Loucy (cell line): ENCODE data around the gene INS.

ENCODE experiments used
- H2AFZ ChIP-seq: fragments of 200-600 bp; sonication (generic); 2 replicates; pipeline ENCODE4 v1.6.0; 2016; ENCODE audit warnings: antibody characterized with exemption, mild to moderate bottlenecking, low read length, moderate library complexity
- H3F3A ChIP-seq: fragments of 200-600 bp; 2 replicates; pipeline ENCODE4 v1.6.0; 2016; ENCODE audit warnings: antibody characterized with exemption, low read depth, mild to moderate bottlenecking
- H3K27me3 ChIP-seq: fragments of 200-600 bp; sonication (generic); 2 replicates; pipeline ENCODE4 v1.6.1; 2014; ENCODE audit warnings: low read length, mild to moderate bottlenecking; ENCODE audit not compliant: insufficient read depth, poor library complexity, severe bottlenecking
- H3K36me3 ChIP-seq: fragments of 200-600 bp; sonication (generic); 2 replicates; pipeline ENCODE4 v1.6.1; 2016; ENCODE audit warnings: low read length; ENCODE audit not compliant: insufficient read depth
- H3K4me1 ChIP-seq: fragments of 200-600 bp; sonication (generic); 2 replicates; pipeline ENCODE4 v1.5.1; 2014; ENCODE audit warnings: low read length, mild to moderate bottlenecking; ENCODE audit not compliant: insufficient read depth, poor library complexity, severe bottlenecking
- H3K4me2 ChIP-seq: fragments of 200-600 bp; sonication (generic); 2 replicates; pipeline ENCODE4 v1.6.0; 2014; ENCODE audit warnings: antibody characterized with exemption, low read length, low read depth, mild to moderate bottlenecking; ENCODE audit not compliant: poor library complexity, severe bottlenecking
- H3K4me3 ChIP-seq: fragments of 200-600 bp; sonication (generic); 2 replicates; pipeline ENCODE4 v1.5.1; 2014; ENCODE audit warnings: low read length, mild to moderate bottlenecking, mixed read lengths; ENCODE audit not compliant: poor library complexity, severe bottlenecking
- H3K79me2 ChIP-seq: fragments of 200-600 bp; sonication (generic); 2 replicates; pipeline ENCODE4 v1.6.1; 2014; ENCODE audit warnings: low read length; ENCODE audit not compliant: insufficient read depth
- H3K9ac ChIP-seq: fragments of 200-600 bp; sonication (generic); 2 replicates; pipeline ENCODE4 v1.6.0; 2014; ENCODE audit warnings: mild to moderate bottlenecking, low read depth, low read length, moderate library complexity; ENCODE audit not compliant: poor library complexity, severe bottlenecking
- H3K9me2 ChIP-seq: fragments of 200-600 bp; sonication (generic); replicated peaks from 2 replicates; pipeline ENCODE4 v1.6.1; 2016; ENCODE audit warnings: low read depth, low read length, mixed read lengths
- H3K9me3 ChIP-seq: fragments of 200-600 bp; sonication (generic); 2 replicates; pipeline ENCODE4 v1.6.1; 2014; ENCODE audit warnings: mild to moderate bottlenecking, antibody characterized with exemption, low read length, low read depth; ENCODE audit not compliant: insufficient read depth
- H4K20me1 ChIP-seq: fragments of 200-600 bp; sonication (generic); 2 replicates; pipeline ENCODE4 v1.6.0; 2014; ENCODE audit warnings: antibody characterized with exemption, low read length, mild to moderate bottlenecking; ENCODE audit not compliant: insufficient read depth, poor library complexity, severe bottlenecking
- CTCF ChIP-seq: fragments of 200-600 bp; sonication (generic); conservative IDR thresholded peaks from 2 replicates; pipeline ENCODE4 v1.5.1; 2014; ENCODE audit warnings: mild to moderate bottlenecking, antibody characterized with exemption, low read length
- EZH2phosphoT487 ChIP-seq: fragments of 200-600 bp; IDR thresholded peaks from 2 replicates; pipeline ENCODE4 v1.6.1; 2018; ENCODE audit warnings: antibody characterized with exemption, mild to moderate bottlenecking, moderate library complexity, borderline replicate concordance

Gene INS

GRCh38 chr11:2155511-2155910 lies 5.5 kb downstream of the INS start:
- TF ChIP-seq EZH2phosphoT487, result no peak
- TF ChIP-seq CTCF, result no peak
- Histone ChIP-seq H3K9me3 (no peaks in the 10 kb centered on the region), H2AFZ (no peak overlapping the region), H3F3A (no peaks in the 10 kb centered on the region), H3K36me3 (no peaks in the 10 kb centered on the region), H4K20me1 (no peaks in the 10 kb centered on the region), H3K9me2 (no peaks in the 10 kb centered on the region), H3K9ac (no peak overlapping the region), H3K79me2 (no peaks in the 10 kb centered on the region), H3K4me3 (no peak overlapping the region), H3K27me3 (no peaks in the 10 kb centered on the region), H3K4me2 (no peak overlapping the region), H3K4me1 (no peaks in the 10 kb centered on the region)

GRCh38 chr11:2154889-2155288 lies 6.1 kb downstream of the INS start:
- H3K36me3 ChIP-seq, result no peaks in the 10 kb centered on the region
- no peaks in the 10 kb centered on the region for H3K27me3 ChIP-seq
- H3F3A ChIP-seq, result no peaks in the 10 kb centered on the region
- H3K9me2 ChIP-seq, result no peaks in the 10 kb centered on the region
- H3K9ac ChIP-seq, result no peak overlapping the region
- no peak for TF ChIP-seq EZH2phosphoT487
- TF ChIP-seq CTCF, result no peak
- no peaks in the 10 kb centered on the region for H3K79me2 ChIP-seq
- H2AFZ ChIP-seq, result no peak overlapping the region
- no peaks in the 10 kb centered on the region for H3K4me1 ChIP-seq
- no peaks in the 10 kb centered on the region for H4K20me1 ChIP-seq
- H3K4me2 ChIP-seq, result no peak overlapping the region
- H3K9me3 ChIP-seq, result no peaks in the 10 kb centered on the region
- H3K4me3 ChIP-seq, result no peak overlapping the region

GRCh38 chr11:2154195-2154585 lies 6.8 kb downstream of the INS start:
- no peak overlapping the region for H2AFZ ChIP-seq
- no peaks in the 10 kb centered on the region for H4K20me1 ChIP-seq
- no peak overlapping the region for H3K4me2 ChIP-seq
- H3K4me3 ChIP-seq, result no peak overlapping the region
- H3K9me2 ChIP-seq, result no peaks in the 10 kb centered on the region
- H3K79me2 ChIP-seq, result no peaks in the 10 kb centered on the region
- H3K9me3 ChIP-seq, result no peaks in the 10 kb centered on the region
- H3K9ac ChIP-seq, result no peak overlapping the region
- H3F3A ChIP-seq, result no peaks in the 10 kb centered on the region
- no peaks in the 10 kb centered on the region for H3K27me3 ChIP-seq
- TF ChIP-seq EZH2phosphoT487 (no peak), CTCF (no peak)
- H3K4me1 ChIP-seq, result no peaks in the 10 kb centered on the region
- H3K36me3 ChIP-seq, result no peaks in the 10 kb centered on the region
